ENCODE measurements around the gene ANKDD1A.

GRCh38 chr15:64985366-64986033 lies 73.8 kb downstream of the ANKDD1A start:
- TF ChIP-seq ZNF263 (CRISPR knock-in tag; IDR thresholded peaks at IDR 0.05; ENCODE audit: low read depth), result no peak
- no peak for TF ChIP-seq CTCF (IDR thresholded peaks at IDR 0.05)
- no peak for TF ChIP-seq PRDM15 (CRISPR knock-in tag; IDR thresholded peaks at IDR 0.05)
- TF ChIP-seq ESRRA (CRISPR knock-in tag; IDR thresholded peaks at IDR 0.05; ENCODE audit: borderline replicate concordance), result no peak
- no peak for TF ChIP-seq ZNF423 (CRISPR knock-in tag; IDR thresholded peaks at IDR 0.05)
- TF ChIP-seq NR3C1 (CRISPR knock-in tag; conservative IDR thresholded peaks at IDR 0.05; ENCODE audit: low read depth), result no peak
- no peak for TF ChIP-seq CREM (CRISPR knock-in tag; IDR thresholded peaks at IDR 0.05)
- no peak for TF ChIP-seq MAX (CRISPR knock-in tag; IDR thresholded peaks at IDR 0.05)

All from WTC11 (cell line).